Gastroesophageal sphincter (tissue), 3 donors: Measurements from ENCODE around the gene CHKA.

Experiments used
- EP300 ChIP-seq: sonication (generic); formaldehyde crosslinking; IDR thresholded peaks from one replicate; pipeline ENCODE4 v1.6.1; 2017; ENCODE audit warnings: antibody characterized with exemption, mild to moderate bottlenecking
- POLR2A ChIP-seq, 2 donors: fragments of 450-650 bp; IDR thresholded peaks; one replicate each; pipeline ENCODE4 v1.6.1; 2017; ENCODE audit warnings: antibody characterized with exemption in 2 of 2, mild to moderate bottlenecking in 2 of 2, moderate library complexity in 1 of 2
- POLR2AphosphoS5 ChIP-seq: sonication (generic); formaldehyde crosslinking; IDR thresholded peaks from one replicate; pipeline ENCODE4 v1.6.1; 2017; ENCODE audit warnings: antibody characterized with exemption
- TF ChIP-seq, protein P1 (sequence below), 4 experiments: fragments of 200-600 bp in 2 of 4; fragments of 450-650 bp in 2 of 4; sonication (generic) in 1 of 4; IDR thresholded peaks; one replicate each; pipeline ENCODE4 v1.5.1; 2017 to 2019; ENCODE audit warnings: antibody characterized with exemption in 4 of 4, mild to moderate bottlenecking in 2 of 4, moderate library complexity in 2 of 4

GRCh38 chr11:68106165-68106940 lies 14.8 kb downstream of the CHKA start:
- TF ChIP-seq, protein P1, sequence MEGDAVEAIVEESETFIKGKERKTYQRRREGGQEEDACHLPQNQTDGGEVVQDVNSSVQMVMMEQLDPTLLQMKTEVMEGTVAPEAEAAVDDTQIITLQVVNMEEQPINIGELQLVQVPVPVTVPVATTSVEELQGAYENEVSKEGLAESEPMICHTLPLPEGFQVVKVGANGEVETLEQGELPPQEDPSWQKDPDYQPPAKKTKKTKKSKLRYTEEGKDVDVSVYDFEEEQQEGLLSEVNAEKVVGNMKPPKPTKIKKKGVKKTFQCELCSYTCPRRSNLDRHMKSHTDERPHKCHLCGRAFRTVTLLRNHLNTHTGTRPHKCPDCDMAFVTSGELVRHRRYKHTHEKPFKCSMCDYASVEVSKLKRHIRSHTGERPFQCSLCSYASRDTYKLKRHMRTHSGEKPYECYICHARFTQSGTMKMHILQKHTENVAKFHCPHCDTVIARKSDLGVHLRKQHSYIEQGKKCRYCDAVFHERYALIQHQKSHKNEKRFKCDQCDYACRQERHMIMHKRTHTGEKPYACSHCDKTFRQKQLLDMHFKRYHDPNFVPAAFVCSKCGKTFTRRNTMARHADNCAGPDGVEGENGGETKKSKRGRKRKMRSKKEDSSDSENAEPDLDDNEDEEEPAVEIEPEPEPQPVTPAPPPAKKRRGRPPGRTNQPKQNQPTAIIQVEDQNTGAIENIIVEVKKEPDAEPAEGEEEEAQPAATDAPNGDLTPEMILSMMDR (IDR thresholded peaks at IDR 0.05), result no peak
- TF ChIP-seq POLR2A (IDR thresholded peaks at IDR 0.05) (no peak), POLR2AphosphoS5 (no peak), EP300 (no peak)
